HCT116 (cell line): Measurements from ENCODE around the gene BTG1. TPM values are rescaled to one million over a fixed set of nuclear protein-coding genes. Genes with fewer than 3 reads are reported as not detected.

Experiments
- ATAC-seq: fragments of 200-7000 bp; cut with Tn5 transposase; 2 replicates; pipeline ENCODE4 v1.9.1; 2020; ENCODE audit warnings: mild to moderate bottlenecking, moderate library complexity
- BruUV-seq: library from RNA; stranded (reverse); fragments of 400-500 nt; replicated peaks from 2 replicates; lab custom pipeline; 2021; lab: Mats Ljungman, UMichigan
- CTCF ChIA-PET: fragments of 300-600 bp; sonication (Branson Sonifier 250); formaldehyde crosslinking; loops from one replicate; lab custom pipeline; 2021; ENCODE audit warnings: antibody characterized with exemption; lab: Charles Lee
- POLR2A ChIA-PET: fragments of 300-600, 350-600 bp; sonication (Branson Sonifier 250); formaldehyde crosslinking; loops from one replicate; lab custom pipeline; 2021; ENCODE audit warnings: antibody characterized with exemption; lab: Charles Lee
- RAD21 ChIA-PET, 2 experiments: fragments of 300-600 bp; sonication (Branson Sonifier 250); formaldehyde crosslinking; loops; one replicate each; lab custom pipeline; 2023; ENCODE audit warnings: low total read pairs in 2 of 2; ENCODE audit not compliant: uncharacterized antibody in 2 of 2, unreplicated experiment in 2 of 2, low non-redundant PET in 1 of 2; lab: Charles Lee
- DNase-seq: peaks from one replicate; pipeline ENCODE4 v3.0.0-alpha.2; 2010; ENCODE audit warnings: low read depth, low spot score
- H2AFZ ChIP-seq: fragments of 200-600 bp; shearing (Covaris generic), sonication (generic); 2 replicates; pipeline ENCODE4 v1.6.1; 2017; ENCODE audit warnings: low read depth, mixed run types, mixed read lengths, antibody characterized with exemption, low read length; ENCODE audit not compliant: poor library complexity, severe bottlenecking
- H3K27ac ChIP-seq: 2 replicates; pipeline ENCODE4 v1.5.1; 2012; ENCODE audit warnings: low read depth, low read length
- H3K27me3 ChIP-seq: fragments of 200-600 bp; sonication (generic); 2 replicates; pipeline ENCODE4 v1.6.1; 2016; ENCODE audit warnings: mixed run types, low read length, mixed read lengths; ENCODE audit not compliant: insufficient read depth
- H3K36me3 ChIP-seq, 2 experiments: fragments of 200-500 bp in 1 of 2; fragments of 200-600 bp in 1 of 2; sonication (Bioruptor generic) in 1 of 2; sonication (generic) in 1 of 2; 2 replicates each; pipeline versions ENCODE4 v1.5.1 to v1.6.1; 2014 to 2016; ENCODE audit warnings: low read length in 2 of 2, inconsistent platforms in 1 of 2, mixed read lengths in 1 of 2, mixed run types in 1 of 2; ENCODE audit not compliant: insufficient read depth in 2 of 2, control insufficient read depth in 1 of 2
- H3K4me1 ChIP-seq, 2 experiments: fragments of 200-600 bp in 1 of 2; sonication (generic) in 1 of 2; 2 replicates each; pipeline versions ENCODE4 v1.5.1 to v1.6.1; 2012 to 2017; ENCODE audit warnings: low read length in 2 of 2, inconsistent platforms in 1 of 2, mild to moderate bottlenecking in 1 of 2, mixed read lengths in 1 of 2, mixed run types in 1 of 2, moderate library complexity in 1 of 2; ENCODE audit not compliant: insufficient read depth in 2 of 2, control insufficient read depth in 1 of 2
- H3K4me2 ChIP-seq: fragments of 200-600 bp; sonication (generic); 2 replicates; pipeline ENCODE4 v1.6.1; 2017; ENCODE audit warnings: mixed run types, low read length, mixed read lengths
- H3K4me3 ChIP-seq, 2 experiments: fragments of 200-600 bp in 1 of 2; sonication (generic) in 1 of 2; replicated peaks in 1 of 2; 2 replicates each; pipeline ENCODE4 v1.5.1; 2011 to 2016; ENCODE audit warnings: low read length in 2 of 2, control low read depth in 1 of 2, low read depth in 1 of 2, mild to moderate bottlenecking in 1 of 2, mixed read lengths in 1 of 2, mixed run types in 1 of 2
- H3K79me2 ChIP-seq: fragments of 200-600 bp; sonication (generic); 2 replicates; pipeline ENCODE4 v1.6.1; 2017; ENCODE audit warnings: mild to moderate bottlenecking, mixed run types, low read length, moderate library complexity, mixed read lengths; ENCODE audit not compliant: insufficient read depth
- H3K9ac ChIP-seq: fragments of 200-600 bp; sonication (generic); 2 replicates; pipeline ENCODE4 v1.6.1; 2016; ENCODE audit warnings: low read length, mixed read lengths
- H3K9me2 ChIP-seq: fragments of 200-600 bp; sonication (generic), shearing (Covaris generic); 2 replicates; pipeline ENCODE4 v1.6.1; 2017; ENCODE audit warnings: mixed run types, mild to moderate bottlenecking, moderate library complexity; ENCODE audit not compliant: insufficient read depth
- H3K9me3 ChIP-seq, 2 experiments: fragments of 200-500 bp in 1 of 2; fragments of 200-600 bp in 1 of 2; sonication (Bioruptor generic) in 1 of 2; sonication (generic) in 1 of 2; 2 replicates each; pipeline ENCODE4 v1.6.1; 2014 to 2017; ENCODE audit warnings: low read length in 2 of 2, mixed read lengths in 2 of 2, inconsistent platforms in 1 of 2, low read depth in 1 of 2, mild to moderate bottlenecking in 1 of 2, mixed run types in 1 of 2, moderate library complexity in 1 of 2; ENCODE audit not compliant: control insufficient read depth in 1 of 2, insufficient read depth in 1 of 2
- H4K20me1 ChIP-seq: fragments of 200-600 bp; sonication (generic), shearing (Covaris generic); 2 replicates; pipeline ENCODE4 v1.6.1; 2017; ENCODE audit warnings: mixed run types, mild to moderate bottlenecking, moderate library complexity; ENCODE audit not compliant: insufficient read depth
- CBX3 ChIP-seq: IDR thresholded peaks from 2 replicates; pipeline ENCODE4 v1.6.1; 2012; ENCODE audit warnings: low read depth
- CTCF ChIP-seq, 3 experiments: fragments of 200-600 bp in 1 of 3; sonication (generic) in 1 of 3; IDR thresholded peaks in 2 of 3; conservative IDR thresholded peaks in 1 of 3; 2 replicates each; pipeline ENCODE4 v1.5.1; 2012 to 2017; ENCODE audit warnings: low read depth in 2 of 3, low read length in 2 of 3, antibody characterized with exemption in 1 of 3, borderline replicate concordance in 1 of 3, control low read depth in 1 of 3, mild to moderate bottlenecking in 1 of 3, mixed read lengths in 1 of 3, mixed run types in 1 of 3, moderate library complexity in 1 of 3; ENCODE audit not compliant: insufficient read depth in 1 of 3
- ELF1 ChIP-seq: IDR thresholded peaks from 2 replicates; pipeline ENCODE4 v1.6.1; 2012; ENCODE audit warnings: low read depth, borderline replicate concordance
- EZH2 ChIP-seq: fragments of 200-600 bp; sonication (generic); IDR thresholded peaks from 2 replicates; pipeline ENCODE4 v1.6.1; 2017; ENCODE audit warnings: antibody characterized with exemption, mixed run types
- EZH2phosphoT487 ChIP-seq: fragments of 200-600 bp; IDR thresholded peaks from 2 replicates; pipeline ENCODE4 v1.6.1; 2018; ENCODE audit warnings: antibody characterized with exemption, borderline replicate concordance
- JUND ChIP-seq: IDR thresholded peaks from 2 replicates; pipeline ENCODE4 v1.6.1; 2012
- MAX ChIP-seq: IDR thresholded peaks from 2 replicates; pipeline ENCODE4 v1.6.1; 2012
- POLR2A ChIP-seq: IDR thresholded peaks from 2 replicates; pipeline ENCODE4 v1.7.0; 2011; ENCODE audit warnings: borderline replicate concordance; ENCODE audit not compliant: insufficient read depth, insufficient read length; ENCODE audit errors: extremely low read depth
- POLR2AphosphoS5 ChIP-seq: IDR thresholded peaks from 2 replicates; pipeline ENCODE4 v1.6.1; 2011; ENCODE audit warnings: mild to moderate bottlenecking, low read depth, low read length, moderate library complexity
- RAD21 ChIP-seq: IDR thresholded peaks from 2 replicates; pipeline ENCODE4 v1.6.1; 2012; ENCODE audit warnings: low read depth, mild to moderate bottlenecking
- REST ChIP-seq: IDR thresholded peaks from 2 replicates; pipeline ENCODE4 v1.6.1; 2012; ENCODE audit warnings: low read depth
- SIN3A ChIP-seq: IDR thresholded peaks from 2 replicates; pipeline ENCODE4 v1.6.1; 2012; ENCODE audit warnings: low read depth
- SP1 ChIP-seq: IDR thresholded peaks from 2 replicates; pipeline ENCODE4 v1.6.1; 2012; ENCODE audit warnings: low read depth
- ZBTB33 ChIP-seq: IDR thresholded peaks from 2 replicates; pipeline ENCODE4 v1.6.1; 2011; ENCODE audit warnings: mild to moderate bottlenecking, low read length, moderate library complexity; ENCODE audit not compliant: insufficient replicate concordance; ENCODE audit errors: extremely low read depth
- ZFX ChIP-seq: fragments of 450-650 bp; IDR thresholded peaks from 2 replicates; pipeline ENCODE4 v1.6.1; 2017
- ZNF274 ChIP-seq: fragments of 200-500 bp; sonication (Bioruptor generic); IDR thresholded peaks from 2 replicates; pipeline ENCODE4 v1.6.1; 2014; ENCODE audit warnings: mild to moderate bottlenecking, low read depth, low read length, inconsistent platforms
- intact Hi-C: fragments of 100-400 bp; cut with micrococcal nuclease; formaldehyde crosslinking; loops from 2 replicates; pipeline ENCODE4 v1.10.0; 2022
- total RNA-seq: library from RNA; stranded (reverse); gene quantifications from one replicate; pipeline ENCODE4 v1.2.1, GENCODE V29; 2021; ENCODE audit not compliant: unreplicated experiment

The BTG1 gene
- total RNA-seq, 1 experiment from 2014 or later = 57.3 TPM

GRCh38 chr12:92156704-92157395 lies 11.2 kb upstream of the BTG1 start (continued):
- TF ChIP-seq REST (no peak), ZFX (no peak), SIN3A (no peak), SP1 (no peak), RAD21 (no peak), EZH2phosphoT487 (no peak), EZH2 (no peak), ELF1 (no peak), POLR2A (no peak)

- H3K36me3 ChIP-seq = no peaks in the 10 kb centered on the region
- H3K9me2 ChIP-seq = no peaks in the 10 kb centered on the region
- no TSS peak for BruUV-seq
- no peak overlapping the region for H3K9ac ChIP-seq
- H3K4me3 ChIP-seq = no peak overlapping the region
- H3K9me3 ChIP-seq = no peaks in the 10 kb centered on the region
- no peak overlapping the region for H3K4me2 ChIP-seq
- H3K27ac ChIP-seq = no peak overlapping the region
- H3K79me2 ChIP-seq = no peaks in the 10 kb centered on the region
- peaks cover 0 to 6% of the 10 kb centered on the region in 2 experiments; a peak in 2 of 4 replicates for H3K4me1 ChIP-seq
- H4K20me1 ChIP-seq = no peaks in the 10 kb centered on the region
- ChIA-PET RAD21 (no interaction called here), POLR2A (interaction anchor here (1.1 kb wide), 1 partner anchor 10 kb away, joined by 4 read pairs; the partner anchor contains the start of gene BTG1), CTCF (no interaction called here)
- intact Hi-C loops = no loop called here
- ATAC-seq (no peak), DNase-seq (no peak)
- H2AFZ ChIP-seq = no peak overlapping the region
- H3K27me3 ChIP-seq = no peaks in the 10 kb centered on the region
- TF ChIP-seq POLR2A (no peak), ZNF274 (no peak), CTCF (IDR thresholded peaks at IDR 0.05 in 2 of 3, conservative IDR thresholded peaks at IDR 0.05 in 1 of 3; ENCODE audit: borderline replicate concordance in 1 of 3, insufficient read depth in 1 of 3, low read depth in 2 of 3, low read length in 2 of 3) (no peak), CBX3 (no peak), POLR2AphosphoS5 (no peak), ZBTB33 (no peak), SIN3A (no peak), EZH2 (no peak), EZH2phosphoT487 (no peak), ELF1 (no peak), JUND (no peak), MAX (no peak)
Observed at GRCh38 chr12:92156139-92156538, 10.5 kb upstream of the BTG1 start.
